Kidney (tissue), 14 donors: Measurements from ENCODE around the gene ITPKC. TPM values are rescaled to one million over a fixed set of nuclear protein-coding genes. Genes with fewer than 3 reads are reported as not detected.

ENCODE experiments used
- DNase-seq, 5 donors: peaks; one replicate each; pipeline ENCODE4 v3.0.0-alpha.2; 2013 to 2020
- FAIRE-seq: peaks from 2 replicates; lab custom pipeline; 2012; peaks lifted over from hg19 to GRCh38; lab: Jason Lieb, UNC
- H3K27ac ChIP-seq, 2 donors: one replicate each; pipeline ENCODE4 v1.7.0; 2013; ENCODE audit warnings: low read depth in 2 of 2, low read length in 2 of 2, inconsistent platforms in 1 of 2
- H3K27me3 ChIP-seq: one replicate; pipeline ENCODE4 v1.7.1; 2013; ENCODE audit warnings: low read length, inconsistent platforms; ENCODE audit not compliant: control insufficient read depth, insufficient read depth
- H3K36me3 ChIP-seq, 3 donors: one replicate each; pipeline versions ENCODE4 v1.7.0 to v1.7.1; 2013; ENCODE audit warnings: low read length in 3 of 3, control low read depth in 1 of 3, inconsistent platforms in 1 of 3; ENCODE audit not compliant: insufficient read depth in 3 of 3, control insufficient read depth in 2 of 3
- H3K4me1 ChIP-seq, 3 donors: one replicate each; pipeline versions ENCODE4 v1.7.0 to v1.7.1; 2013; ENCODE audit warnings: low read length in 3 of 3, inconsistent platforms in 1 of 3, low read depth in 1 of 3; ENCODE audit not compliant: control insufficient read depth in 2 of 3, insufficient read depth in 2 of 3
- H3K4me3 ChIP-seq, 3 donors: one replicate each; pipeline versions ENCODE4 v1.7.0 to v1.8.1; 2013; ENCODE audit warnings: low read length in 3 of 3, control low read depth in 1 of 3, inconsistent platforms in 1 of 3
- H3K9ac ChIP-seq, 3 donors: one replicate each; pipeline versions ENCODE4 v1.7.0 to v1.7.1; 2013; ENCODE audit warnings: low read length in 3 of 3, control low read depth in 1 of 3, inconsistent platforms in 1 of 3
- H3K9me3 ChIP-seq, 3 donors: one replicate each; pipeline versions ENCODE4 v1.7.0 to v1.7.1; 2013; ENCODE audit warnings: low read length in 3 of 3, control low read depth in 1 of 3, inconsistent platforms in 1 of 3; ENCODE audit not compliant: control insufficient read depth in 2 of 3, insufficient read depth in 1 of 3
- CTCF ChIP-seq: IDR thresholded peaks from 3 replicates; pipeline ENCODE4 v1.5.1; 2012; ENCODE audit warnings: mild to moderate bottlenecking, moderate library complexity, borderline replicate concordance; ENCODE audit not compliant: insufficient read depth; ENCODE audit errors: extremely low read depth
- intact Hi-C: fragments of 100-400 bp; cut with DNase I; formaldehyde crosslinking; loops from one replicate; pipeline ENCODE4 v1.11.1; 2022
- polyA plus RNA-seq: library from polyadenylated mRNA; stranded (reverse); fragments of 350-450 nt; fragmentation: Illumina TruSeq; extraction: RNeasy Lipid Tissue Mini Kit (QIAGEN cat#74804); gene quantifications from one replicate; pipeline ENCODE4 v1.2.3, GENCODE V29; 2014; ENCODE audit warnings: low read depth, low replicate concordance; ENCODE audit not compliant: insufficient read depth
- total RNA-seq: library from RNA; stranded (reverse); fragmentation: NEBNext Ultra II Directional; extraction: Animal tissue kit (Norgen Biotek cat#: 25700); gene quantifications from one replicate; pipeline ENCODE4 v1.2.1, GENCODE V29; 2021
- donor health status: control.
- donor health status: control.
- donor health status: control.
- donor health status: control.
- donor health status: control.
- donor health status: DM: yes; HTN: yes; CAD: no.
- donor health status: Normal renal cell carcinoma (clear cell type).

Gene ITPKC
- total and polyA plus RNA-seq, 2 donors from 2014 or later = 14.3 to 27.9 TPM

- Histone ChIP-seq H3K9me3 (no peaks in the 10 kb centered on the region), H3K9ac (peak overlapping the region; percentile 51 to 86 (median 72)), H3K4me1 (peaks cover 0 to 5% (median 5%) of the 10 kb centered on the region in 3 donors), H3K36me3 (peaks cover 0 to 12% (median 7%) of the 10 kb centered on the region in 3 donors), H3K27ac (no peak overlapping the region), H3K4me3 (peak overlapping the region; percentile 43 to 84 (median 56)), H3K27me3 (no peaks in the 10 kb centered on the region)
- FAIRE-seq = no peak
- peak in 3 of 5 donors; percentile 17 to 71 (median 25) for DNase-seq
- intact Hi-C loops = no loop called here
- no peak for TF ChIP-seq CTCF
Observed at GRCh38 chr19:40689339-40690049, 27.4 kb upstream of the ITPKC start.

DNA sequence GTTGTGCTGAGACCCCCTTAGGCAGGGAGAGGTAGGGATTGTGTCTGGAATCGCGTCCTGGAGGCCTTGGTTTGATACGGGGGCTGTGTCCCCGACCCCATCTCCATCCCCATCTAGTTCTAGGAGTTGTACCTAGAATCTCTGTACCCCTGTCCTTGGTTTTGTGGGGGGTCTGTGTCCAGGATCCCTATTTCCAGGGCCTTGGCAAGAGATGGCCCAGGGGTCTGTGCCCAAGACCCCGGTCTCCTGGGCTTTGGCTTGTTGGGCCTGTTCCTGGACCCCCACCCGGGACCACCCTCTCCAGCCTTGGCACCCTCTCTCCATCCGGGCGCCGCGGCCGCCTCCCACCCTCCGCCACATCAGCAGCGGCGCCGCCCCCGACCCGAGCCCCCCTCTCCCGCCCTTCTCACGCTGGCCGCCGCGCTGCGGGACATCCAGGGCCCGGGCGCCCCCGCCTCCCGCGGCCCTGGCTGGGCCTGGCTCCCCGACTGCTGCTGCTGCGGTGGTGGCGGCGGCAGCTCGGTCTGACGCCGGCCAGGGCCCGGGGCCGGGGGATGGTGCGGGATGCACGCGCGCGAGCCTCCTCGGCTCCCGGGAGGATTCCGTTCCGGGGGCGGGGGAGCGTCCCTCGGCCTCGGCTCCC is 26.7 kb upstream of the ITPKC start, which contains the start of gene NUMBL:
NUMBL (minus strand) TSS at position 602 of the 643 bp plus-strand sequence; CDS start at position 434, 168 bp downstream.
- DNase-seq (no peak), FAIRE-seq (no peak)
- peak within 1 kb of the TSS; percentile 58 to 74 for H3K27ac ChIP-seq
- H3K4me3 ChIP-seq = peak within 1 kb of the TSS; percentile 55 to 84 (median 64)
- TF ChIP-seq CTCF = no peak
- peaks cover 0 to 5% (median 5%) of the 10 kb centered on the region in 3 donors for H3K4me1 ChIP-seq
- intact Hi-C loops = no loop called here
- H3K9me3 ChIP-seq = no peaks in the 10 kb centered on the region
- no peaks in the 10 kb centered on the region for H3K27me3 ChIP-seq
- peaks cover 0 to 13% (median 6%) of the 10 kb centered on the region in 3 donors for H3K36me3 ChIP-seq
- H3K9ac ChIP-seq = peak within 1 kb of the TSS; percentile 51 to 86 (median 64)

DNA sequence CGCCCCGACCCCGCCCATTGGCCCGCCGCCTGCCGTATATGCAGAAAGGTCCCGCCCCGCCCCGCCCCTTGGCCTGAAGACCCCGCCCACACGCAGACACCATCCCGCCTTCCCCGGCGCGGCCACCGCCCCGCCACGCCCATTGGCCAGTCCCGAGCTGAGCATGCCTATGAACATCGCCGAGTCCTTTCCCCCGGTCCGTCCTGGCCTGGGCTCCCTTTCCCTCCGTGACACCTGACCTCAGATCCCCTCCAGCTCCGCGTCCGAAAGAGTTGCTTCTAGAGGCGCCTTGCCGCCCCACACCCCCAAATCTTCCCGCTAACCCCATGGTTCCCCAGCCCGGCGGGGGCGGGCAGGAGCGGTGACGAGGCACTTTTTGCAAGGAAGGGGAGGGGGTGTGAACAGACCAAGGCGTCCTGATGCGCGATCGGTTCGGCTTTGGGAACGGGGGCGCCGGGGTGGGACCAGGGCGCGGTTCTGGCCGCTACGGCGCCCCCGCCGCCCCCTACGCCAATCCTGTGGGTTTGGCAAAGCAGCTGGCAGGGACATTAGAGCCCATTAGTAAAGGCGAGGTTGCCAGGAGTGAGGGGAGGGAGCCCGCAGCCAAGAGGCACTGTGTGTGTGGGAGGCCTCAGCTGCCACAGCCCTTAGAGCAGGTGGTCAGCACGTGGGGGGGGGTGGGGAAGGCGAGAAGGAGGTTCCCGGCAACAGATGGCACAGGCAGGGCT is 26.1 kb upstream of the ITPKC start:
- peak; percentile 94 to 98 (median 96) for DNase-seq
- H3K4me3 ChIP-seq = peak overlapping the region; percentile 55 to 64 (median 60)
- no peak for TF ChIP-seq CTCF
- intact Hi-C loops = no loop called here
- peaks cover 0 to 8% (median 0%) of the 10 kb centered on the region in 3 donors for H3K36me3 ChIP-seq
- FAIRE-seq = no peak
- H3K27me3 ChIP-seq = no peaks in the 10 kb centered on the region
- H3K9ac ChIP-seq = peak overlapping the region in 1 of 3 donors; percentile 73
- H3K4me1 ChIP-seq = peaks cover 0 to 5% (median 5%) of the 10 kb centered on the region in 3 donors
- peak overlapping the region; percentile 58 to 74 for H3K27ac ChIP-seq
- no peaks in the 10 kb centered on the region for H3K9me3 ChIP-seq
